Vagina (tissue), 2 donors: ENCODE data around the gene ARHGAP24. TPM values are rescaled to one million over a fixed set of nuclear protein-coding genes. Genes with fewer than 3 reads are reported as not detected.

ENCODE experiments used
- DNase-seq, 2 donors: peaks; one replicate each; pipeline ENCODE4 v3.0.0-alpha.2; 2017; ENCODE audit errors: extremely low spot score in 2 of 2
- H3K27ac ChIP-seq: fragments of 200-600 bp; sonication (generic); one replicate; pipeline ENCODE4 v1.5.1; 2019
- H3K27me3 ChIP-seq: fragments of 200-600 bp; sonication (generic); one replicate; pipeline ENCODE4 v1.5.1; 2019
- H3K36me3 ChIP-seq, 2 donors: fragments of 200-600 bp; sonication (generic); one replicate each; pipeline ENCODE4 v1.5.1; 2017 to 2019
- H3K4me1 ChIP-seq: fragments of 200-600 bp; sonication (generic); one replicate; pipeline ENCODE4 v1.5.1; 2019
- H3K4me3 ChIP-seq, 2 donors: fragments of 200-600 bp; sonication (generic); 1 replicate in 1 of 2; 2 replicates in 1 of 2; pipeline ENCODE4 v1.5.1; 2016 to 2019
- H3K9me3 ChIP-seq: fragments of 200-600 bp; sonication (generic); one replicate; pipeline ENCODE4 v1.5.1; 2019
- POLR2A ChIP-seq, 2 donors: fragments of 450-650 bp; IDR thresholded peaks; one replicate each; pipeline ENCODE4 v1.6.1; 2017; ENCODE audit warnings: antibody characterized with exemption in 2 of 2, mild to moderate bottlenecking in 2 of 2, moderate library complexity in 2 of 2
- POLR2AphosphoS5 ChIP-seq, 2 donors: sonication (generic); formaldehyde crosslinking; IDR thresholded peaks; one replicate each; pipeline ENCODE4 v1.9.0; 2017; ENCODE audit warnings: antibody characterized with exemption in 2 of 2, mild to moderate bottlenecking in 2 of 2, low read depth in 1 of 2; ENCODE audit not compliant: insufficient read depth in 1 of 2
- intact Hi-C: fragments of 100-400 bp; cut with DNase I; formaldehyde crosslinking; loops from one replicate; pipeline ENCODE4 v1.15.1; 2023
- total RNA-seq: library from RNA; depleted of rRNA; stranded (reverse); fragments of >200 nt; gene quantifications from one replicate; pipeline ENCODE4 v1.2.3, GENCODE V29; 2016
- TF ChIP-seq, protein P1 (sequence below), 3 experiments: fragments of 450-650 bp in 2 of 3; fragments of 200-600 bp in 1 of 3; sonication (generic) in 1 of 3; IDR thresholded peaks; one replicate each; pipeline ENCODE4 v1.5.1; 2017 to 2019; ENCODE audit warnings: antibody characterized with exemption in 3 of 3, mild to moderate bottlenecking in 2 of 3, moderate library complexity in 2 of 3

Gene ARHGAP24
- total RNA-seq, 1 donor from 2014 or later, result 40.0 TPM

DNA sequence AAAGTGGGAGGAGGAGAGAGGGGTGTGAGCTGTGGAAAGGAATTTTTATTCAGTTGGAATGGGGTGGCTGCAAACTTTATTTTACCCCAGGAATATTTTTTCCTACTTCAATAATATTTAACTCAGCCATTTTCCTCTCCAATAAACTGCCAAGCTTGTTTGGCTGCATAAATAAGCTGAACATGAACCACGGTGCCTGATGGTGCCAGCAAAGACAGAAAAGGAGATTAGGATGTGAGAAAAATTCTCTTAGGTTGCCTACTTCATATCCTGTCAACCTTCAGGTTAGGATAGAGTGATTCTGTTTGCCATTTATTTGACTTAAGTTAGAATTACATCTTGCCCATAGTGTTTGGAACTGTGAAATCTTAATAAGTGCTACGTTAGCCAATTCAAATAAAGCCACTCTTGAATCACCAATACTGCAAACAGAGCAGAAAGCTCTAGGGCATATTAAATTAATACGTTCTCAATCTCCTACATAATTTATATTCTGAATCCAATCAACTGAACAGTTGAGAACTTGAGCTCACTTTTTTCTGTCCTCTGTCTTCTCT is 195.1 kb downstream of the ARHGAP24 start:
- intact Hi-C loops, result no loop called here
- TF ChIP-seq, protein P1, sequence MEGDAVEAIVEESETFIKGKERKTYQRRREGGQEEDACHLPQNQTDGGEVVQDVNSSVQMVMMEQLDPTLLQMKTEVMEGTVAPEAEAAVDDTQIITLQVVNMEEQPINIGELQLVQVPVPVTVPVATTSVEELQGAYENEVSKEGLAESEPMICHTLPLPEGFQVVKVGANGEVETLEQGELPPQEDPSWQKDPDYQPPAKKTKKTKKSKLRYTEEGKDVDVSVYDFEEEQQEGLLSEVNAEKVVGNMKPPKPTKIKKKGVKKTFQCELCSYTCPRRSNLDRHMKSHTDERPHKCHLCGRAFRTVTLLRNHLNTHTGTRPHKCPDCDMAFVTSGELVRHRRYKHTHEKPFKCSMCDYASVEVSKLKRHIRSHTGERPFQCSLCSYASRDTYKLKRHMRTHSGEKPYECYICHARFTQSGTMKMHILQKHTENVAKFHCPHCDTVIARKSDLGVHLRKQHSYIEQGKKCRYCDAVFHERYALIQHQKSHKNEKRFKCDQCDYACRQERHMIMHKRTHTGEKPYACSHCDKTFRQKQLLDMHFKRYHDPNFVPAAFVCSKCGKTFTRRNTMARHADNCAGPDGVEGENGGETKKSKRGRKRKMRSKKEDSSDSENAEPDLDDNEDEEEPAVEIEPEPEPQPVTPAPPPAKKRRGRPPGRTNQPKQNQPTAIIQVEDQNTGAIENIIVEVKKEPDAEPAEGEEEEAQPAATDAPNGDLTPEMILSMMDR (IDR thresholded peaks at IDR 0.05), result no peak
- TF ChIP-seq POLR2AphosphoS5 (IDR thresholded peaks at IDR 0.05; ENCODE audit: insufficient read depth in 1 of 2, low read depth in 1 of 2) (no peak), POLR2A (IDR thresholded peaks at IDR 0.05) (no peak)
- no peak overlapping the region for H3K27ac ChIP-seq
- no peaks in the 10 kb centered on the region for H3K9me3 ChIP-seq
- no peak overlapping the region for H3K4me3 ChIP-seq
- no peaks in the 10 kb centered on the region for H3K36me3 ChIP-seq
- H3K4me1 ChIP-seq, result peaks cover 4% of the 10 kb centered on the region
- no peaks in the 10 kb centered on the region for H3K27me3 ChIP-seq
- no peak for DNase-seq

GRCh38 chr4:85671120-85671519 is 196.2 kb downstream of the ARHGAP24 start:
- no peak for TF ChIP-seq POLR2AphosphoS5 (IDR thresholded peaks at IDR 0.05; ENCODE audit: insufficient read depth in 1 of 2, low read depth in 1 of 2)
- TF ChIP-seq, protein P1 (IDR thresholded peaks at IDR 0.05), result no peak
- TF ChIP-seq POLR2A (IDR thresholded peaks at IDR 0.05), result no peak
- Histone ChIP-seq H3K9me3 (no peaks in the 10 kb centered on the region), H3K27ac (no peak overlapping the region), H3K4me1 (peaks cover 4% of the 10 kb centered on the region), H3K4me3 (no peak overlapping the region), H3K36me3 (no peaks in the 10 kb centered on the region), H3K27me3 (no peaks in the 10 kb centered on the region)
- DNase-seq, result no peak
- intact Hi-C loops, result no loop called here

GRCh38 chr4:85672116-85672515 is 197.2 kb downstream of the ARHGAP24 start:
- no peak for DNase-seq
- intact Hi-C loops, result no loop called here
- no peak overlapping the region for H3K27ac ChIP-seq

DNA sequence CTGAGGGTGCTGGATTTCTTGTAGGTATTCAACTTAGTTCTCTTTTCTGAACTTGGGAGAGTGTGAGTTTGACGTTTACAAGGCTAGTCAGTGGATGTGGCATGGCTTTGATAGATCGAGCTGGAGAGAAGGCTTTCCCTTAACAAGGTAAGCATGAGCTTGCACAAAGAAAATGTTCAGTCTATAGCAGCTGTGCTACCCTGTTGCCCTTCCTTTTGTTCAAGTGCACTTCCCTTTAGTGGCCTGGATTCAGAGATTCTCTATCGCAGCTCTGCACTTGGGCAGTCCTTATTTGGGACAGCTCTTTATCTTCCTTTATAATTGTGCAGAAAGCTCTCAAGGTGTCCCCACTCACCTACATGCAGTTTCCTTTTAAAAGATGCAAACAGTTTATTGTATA is 198.0 kb downstream of the ARHGAP24 start:
- no peaks in the 10 kb centered on the region for H3K9me3 ChIP-seq
- intact Hi-C loops, result no loop called here
- no peaks in the 10 kb centered on the region for H3K36me3 ChIP-seq
- no peak overlapping the region for H3K27ac ChIP-seq
- no peaks in the 10 kb centered on the region for H3K27me3 ChIP-seq
- TF ChIP-seq, protein P1 (IDR thresholded peaks at IDR 0.05), result no peak
- no peak for TF ChIP-seq POLR2A (IDR thresholded peaks at IDR 0.05)
- TF ChIP-seq POLR2AphosphoS5 (IDR thresholded peaks at IDR 0.05; ENCODE audit: insufficient read depth in 1 of 2, low read depth in 1 of 2), result no peak
- DNase-seq, result no peak
- H3K4me1 ChIP-seq, result peaks cover 4% of the 10 kb centered on the region
- H3K4me3 ChIP-seq, result no peak overlapping the region

More at GRCh38 chr4:85672116-85672515, 197.2 kb downstream of the ARHGAP24 start:
- TF ChIP-seq POLR2AphosphoS5 (IDR thresholded peaks at IDR 0.05; ENCODE audit: insufficient read depth in 1 of 2, low read depth in 1 of 2) (no peak), POLR2A (IDR thresholded peaks at IDR 0.05) (no peak)
- TF ChIP-seq, protein P1 (IDR thresholded peaks at IDR 0.05), result no peak
- Histone ChIP-seq H3K36me3 (no peaks in the 10 kb centered on the region), H3K9me3 (no peaks in the 10 kb centered on the region), H3K4me3 (no peak overlapping the region), H3K4me1 (peaks cover 4% of the 10 kb centered on the region), H3K27me3 (no peaks in the 10 kb centered on the region)

GRCh38 chr4:85673540-85673939 is 198.6 kb downstream of the ARHGAP24 start:
- Histone ChIP-seq H3K4me1 (peaks cover 4% of the 10 kb centered on the region), H3K27ac (no peak overlapping the region), H3K36me3 (no peaks in the 10 kb centered on the region), H3K4me3 (no peak overlapping the region), H3K9me3 (no peaks in the 10 kb centered on the region), H3K27me3 (no peaks in the 10 kb centered on the region)
- intact Hi-C loops, result no loop called here
- DNase-seq, result no peak
- TF ChIP-seq, protein P1 (IDR thresholded peaks at IDR 0.05), result no peak
